Stimulated activated CD4-positive, alpha-beta T cell treated with anti-CD3 and anti-CD28 coated beads, Interleukin-15, amount 100 ng/mL, for 24 hours (primary cell): ENCODE results near the gene SP4.
"Not testable (repeated sequence)": the region's sequence is repeated elsewhere in the genome, so short reads cannot be mapped to it uniquely, and the experiment has no call there.

ENCODE experiments used
- DNase-seq: peaks from one replicate; pipeline ENCODE4 v3.0.0-alpha.2; 2020

Gene SP4

GRCh38 chr7:21532485-21532884 lies 104.6 kb downstream of the SP4 start:
- DNase-seq: not testable (repeated sequence)

GRCh38 chr7:21533646-21534045 lies 105.8 kb downstream of the SP4 start:
- DNase-seq: not testable (repeated sequence)

- DNase-seq: not testable (repeated sequence)
Measured at GRCh38 chr7:21536445-21537118, 108.7 kb downstream of the SP4 start.

GRCh38 chr7:21538936-21539495 lies 111.1 kb downstream of the SP4 start:
- no peak for DNase-seq

GRCh38 chr7:21542891-21543527 lies 115.1 kb downstream of the SP4 start, which contains the start of gene DNAH11:
TSS of gene DNAH11 (plus strand) at chr7:21543039. CDS start at chr7:21543246, 207 bp downstream.
- peak; percentile 54 for DNase-seq

GRCh38 chr7:21543528-21544302 lies 115.8 kb downstream of the SP4 start:
- peak; percentile 17 for DNase-seq

- DNase-seq: no peak
Measured at GRCh38 chr7:21544303-21544656, 116.4 kb downstream of the SP4 start.

GRCh38 chr7:21544715-21545114 lies 116.8 kb downstream of the SP4 start:
- DNase-seq: no peak

GRCh38 chr7:21547501-21547900 lies 119.6 kb downstream of the SP4 start:
- DNase-seq: no peak

GRCh38 chr7:21548491-21548890 lies 120.6 kb downstream of the SP4 start:
- DNase-seq: no peak

GRCh38 chr7:21550076-21550475 lies 122.2 kb downstream of the SP4 start:
- DNase-seq: no peak

- DNase-seq: no peak
Measured at GRCh38 chr7:21550821-21551531, 123.1 kb downstream of the SP4 start.

- DNase-seq: no peak
Measured at GRCh38 chr7:21562385-21562784, 134.5 kb downstream of the SP4 start.
